ENCODE measurements around the gene TGFB1.

TGFB1 gene

GRCh38 chr19:41339936-41340335 lies 13.8 kb downstream of the TGFB1 start:
- no peak for DNase-seq

- DNase-seq = no peak
Measured at GRCh38 chr19:41335467-41335866, 18.3 kb downstream of the TGFB1 start.

- DNase-seq = no peak
Measured at GRCh38 chr19:41334793-41335192, 18.9 kb downstream of the TGFB1 start.

- no peak for DNase-seq
Measured at GRCh38 chr19:41332468-41332867, 21.3 kb downstream of the TGFB1 start.

GRCh38 chr19:41332000-41332399 lies 21.7 kb downstream of the TGFB1 start:
- no peak for DNase-seq

GRCh38 chr19:41330946-41331678 lies 22.6 kb downstream of the TGFB1 start:
- DNase-seq = no peak

- DNase-seq = no peak
Measured at GRCh38 chr19:41330481-41330880, 23.2 kb downstream of the TGFB1 start.

- DNase-seq = no peak
Measured at GRCh38 chr19:41328842-41329225, 24.9 kb downstream of the TGFB1 start.

- DNase-seq = no peak
Measured at GRCh38 chr19:41328157-41328841, 25.4 kb downstream of the TGFB1 start.

- DNase-seq = no peak
Measured at GRCh38 chr19:41327576-41328156, 26.1 kb downstream of the TGFB1 start.

GRCh38 chr19:41327076-41327575 lies 26.6 kb downstream of the TGFB1 start:
- DNase-seq = no peak

GRCh38 chr19:41325947-41326706 lies 27.6 kb downstream of the TGFB1 start:
- no peak for DNase-seq

- no peak for DNase-seq
Measured at GRCh38 chr19:41325640-41325946, 28.1 kb downstream of the TGFB1 start.

- no peak for DNase-seq
Measured at GRCh38 chr19:41324921-41325639, 28.6 kb downstream of the TGFB1 start.

GRCh38 chr19:41324231-41324702 lies 29.5 kb downstream of the TGFB1 start:
- no peak for DNase-seq

- DNase-seq = no peak
Measured at GRCh38 chr19:41323430-41324125, 30.1 kb downstream of the TGFB1 start.

- no peak for DNase-seq
Measured at GRCh38 chr19:41323023-41323422, 30.7 kb downstream of the TGFB1 start.

- no peak for DNase-seq
Measured at GRCh38 chr19:41322451-41322850, 31.3 kb downstream of the TGFB1 start.

GRCh38 chr19:41321600-41322270 lies 32.0 kb downstream of the TGFB1 start:
- no peak for DNase-seq

GRCh38 chr19:41321204-41321599 lies 32.5 kb downstream of the TGFB1 start:
- no peak for DNase-seq

- DNase-seq = no peak
Measured at GRCh38 chr19:41320568-41320967, 33.2 kb downstream of the TGFB1 start.

- no peak for DNase-seq
Measured at GRCh38 chr19:41320185-41320518, 33.6 kb downstream of the TGFB1 start.

All from NCI-H187 treated with DMSO at 0.1 percent for 48 hours (cell line).